ENCODE measurements around the gene RRP15. TPM values are rescaled to one million over a fixed set of nuclear protein-coding genes. Genes with fewer than 3 reads are reported as not detected.

Gene RRP15
- total RNA-seq, 2 experiments from 2014 or later: 10.5 to 15.2 TPM

- Mint-ChIP-seq H3K4me3 (no peak overlapping the region), H3K27me3 (no peaks in the 10 kb centered on the region), H3K27ac (no peak overlapping the region)
Measured at GRCh38 chr1:218297867-218298266, 12.8 kb downstream of the RRP15 start.

GRCh38 chr1:218298398-218298797, 13.3 kb downstream of the RRP15 start:
- H3K27me3 ChIP-seq (ENCODE audit: control insufficient read depth in 1 of 2, insufficient read depth in 2 of 2, low read length in 2 of 2): no peaks in the 10 kb centered on the region
- no peak overlapping the region for H3K27ac ChIP-seq (ENCODE audit: low read depth in 1 of 2, low read length in 2 of 2)
- Mint-ChIP-seq H3K4me3 (no peak overlapping the region), H3K36me3 (ENCODE audit: low read depth) (peaks cover 46% of the 10 kb centered on the region), H3K27me3 (no peaks in the 10 kb centered on the region), H3K27ac (no peak overlapping the region), H3K9me3 (no peaks in the 10 kb centered on the region), H3K4me1 (ENCODE audit: low read depth) (peaks cover 30% of the 10 kb centered on the region)
- H3K36me3 ChIP-seq (ENCODE audit: insufficient read depth, low read length): peaks cover 19% of the 10 kb centered on the region
- H3K4me3 ChIP-seq (ENCODE audit: low read length): no peak overlapping the region
- intact Hi-C loops (cut with DNase I, micrococcal nuclease): no loop called here
- no peaks in the 10 kb centered on the region for H3K9me3 ChIP-seq (ENCODE audit: control insufficient read depth in 1 of 2, insufficient read depth in 1 of 2, low read length in 2 of 2)
- ATAC-seq (ENCODE audit: poor library complexity) (no peak), DNase-seq (no peak)
- ChIA-PET CTCF (no interaction called here), POLR2A (no interaction called here)
- H3K4me1 ChIP-seq (ENCODE audit: insufficient read depth, low read length): no peaks in the 10 kb centered on the region
- TF ChIP-seq, protein P1, sequence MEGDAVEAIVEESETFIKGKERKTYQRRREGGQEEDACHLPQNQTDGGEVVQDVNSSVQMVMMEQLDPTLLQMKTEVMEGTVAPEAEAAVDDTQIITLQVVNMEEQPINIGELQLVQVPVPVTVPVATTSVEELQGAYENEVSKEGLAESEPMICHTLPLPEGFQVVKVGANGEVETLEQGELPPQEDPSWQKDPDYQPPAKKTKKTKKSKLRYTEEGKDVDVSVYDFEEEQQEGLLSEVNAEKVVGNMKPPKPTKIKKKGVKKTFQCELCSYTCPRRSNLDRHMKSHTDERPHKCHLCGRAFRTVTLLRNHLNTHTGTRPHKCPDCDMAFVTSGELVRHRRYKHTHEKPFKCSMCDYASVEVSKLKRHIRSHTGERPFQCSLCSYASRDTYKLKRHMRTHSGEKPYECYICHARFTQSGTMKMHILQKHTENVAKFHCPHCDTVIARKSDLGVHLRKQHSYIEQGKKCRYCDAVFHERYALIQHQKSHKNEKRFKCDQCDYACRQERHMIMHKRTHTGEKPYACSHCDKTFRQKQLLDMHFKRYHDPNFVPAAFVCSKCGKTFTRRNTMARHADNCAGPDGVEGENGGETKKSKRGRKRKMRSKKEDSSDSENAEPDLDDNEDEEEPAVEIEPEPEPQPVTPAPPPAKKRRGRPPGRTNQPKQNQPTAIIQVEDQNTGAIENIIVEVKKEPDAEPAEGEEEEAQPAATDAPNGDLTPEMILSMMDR (IDR thresholded peaks at IDR 0.05): no peak

More at GRCh38 chr1:218297867-218298266, 12.8 kb downstream of the RRP15 start:
- Histone ChIP-seq H3K4me1 (ENCODE audit: insufficient read depth, low read length) (no peaks in the 10 kb centered on the region), H3K27me3 (ENCODE audit: control insufficient read depth in 1 of 2, insufficient read depth in 2 of 2, low read length in 2 of 2) (no peaks in the 10 kb centered on the region), H3K9me3 (ENCODE audit: control insufficient read depth in 1 of 2, insufficient read depth in 1 of 2, low read length in 2 of 2) (no peaks in the 10 kb centered on the region), H3K4me3 (ENCODE audit: low read length) (no peak overlapping the region), H3K36me3 (ENCODE audit: insufficient read depth, low read length) (peaks cover 17% of the 10 kb centered on the region), H3K27ac (ENCODE audit: low read depth in 1 of 2, low read length in 2 of 2) (no peak overlapping the region)
- DNase-seq (no peak), ATAC-seq (ENCODE audit: poor library complexity) (no peak)
- intact Hi-C loops (cut with DNase I, micrococcal nuclease): no loop called here
- H3K4me1 Mint-ChIP-seq (ENCODE audit: low read depth): peaks cover 30% of the 10 kb centered on the region
- ChIA-PET CTCF (no interaction called here), POLR2A (no interaction called here)
- TF ChIP-seq, protein P1 (IDR thresholded peaks at IDR 0.05): no peak
- H3K36me3 Mint-ChIP-seq (ENCODE audit: low read depth): peaks cover 41% of the 10 kb centered on the region
- H3K9me3 Mint-ChIP-seq: no peaks in the 10 kb centered on the region

- no peak overlapping the region for H3K4me3 Mint-ChIP-seq
- ChIA-PET POLR2A (interaction anchor here (0.5 to 1.0 kb wide), 3 partner anchors 15 to 1155 kb away, joined by 3 to 4 read pairs (median 3); partner anchors contain the start of gene RRP15), CTCF (no interaction called here)
- Histone ChIP-seq H3K36me3 (ENCODE audit: insufficient read depth, low read length) (peaks cover 24% of the 10 kb centered on the region), H3K4me3 (ENCODE audit: low read length) (no peak overlapping the region), H3K27me3 (ENCODE audit: control insufficient read depth in 1 of 2, insufficient read depth in 2 of 2, low read length in 2 of 2) (no peaks in the 10 kb centered on the region), H3K9me3 (ENCODE audit: control insufficient read depth in 1 of 2, insufficient read depth in 1 of 2, low read length in 2 of 2) (no peaks in the 10 kb centered on the region), H3K4me1 (ENCODE audit: insufficient read depth, low read length) (no peaks in the 10 kb centered on the region), H3K27ac (ENCODE audit: low read depth in 1 of 2, low read length in 2 of 2) (no peak overlapping the region)
- intact Hi-C loops (cut with DNase I, micrococcal nuclease): no loop called here
- H3K27ac Mint-ChIP-seq: no peak overlapping the region
- peaks cover 45% of the 10 kb centered on the region for H3K36me3 Mint-ChIP-seq (ENCODE audit: low read depth)
- ATAC-seq (ENCODE audit: poor library complexity): no peak
- TF ChIP-seq, protein P1 (IDR thresholded peaks at IDR 0.05): peak; percentile 33
- no peaks in the 10 kb centered on the region for H3K9me3 Mint-ChIP-seq
- peaks cover 30% of the 10 kb centered on the region for H3K4me1 Mint-ChIP-seq (ENCODE audit: low read depth)
- H3K27me3 Mint-ChIP-seq: no peaks in the 10 kb centered on the region
- DNase-seq: peak in 1 of 14 experiments; percentile 7
Measured at GRCh38 chr1:218299416-218299815, 14.3 kb downstream of the RRP15 start.
